GM06990 (cell line): ENCODE measurements around the gene PRR19.
A peak's percentile ranks its signal among the peaks of the same experiment; 100 is the strongest.

Source experiments
- DNase-seq: peaks from one replicate; pipeline ENCODE4 v3.0.0-alpha.2; 2011; ENCODE audit not compliant: insufficient read length; ENCODE audit errors: extremely low read depth
- H3K27me3 ChIP-seq: replicated peaks from 2 replicates; pipeline ENCODE4 v1.6.0; 2011; ENCODE audit warnings: low read length; ENCODE audit not compliant: control insufficient read depth, insufficient read depth
- H3K36me3 ChIP-seq: 2 replicates; pipeline ENCODE4 v1.5.1; 2011; ENCODE audit warnings: low read length; ENCODE audit not compliant: control insufficient read depth, insufficient read depth
- H3K4me3 ChIP-seq: replicated peaks from 2 replicates; pipeline ENCODE4 v1.5.1; 2011; ENCODE audit warnings: low read depth, mild to moderate bottlenecking, control low read depth, low read length
- TF ChIP-seq, protein P1 (sequence below): IDR thresholded peaks from 2 replicates; pipeline ENCODE4 v1.5.1; 2011; ENCODE audit warnings: low read length, control low read depth, mild to moderate bottlenecking, inconsistent platforms; ENCODE audit not compliant: insufficient read depth, poor library complexity, severe bottlenecking

Gene PRR19

DNA sequence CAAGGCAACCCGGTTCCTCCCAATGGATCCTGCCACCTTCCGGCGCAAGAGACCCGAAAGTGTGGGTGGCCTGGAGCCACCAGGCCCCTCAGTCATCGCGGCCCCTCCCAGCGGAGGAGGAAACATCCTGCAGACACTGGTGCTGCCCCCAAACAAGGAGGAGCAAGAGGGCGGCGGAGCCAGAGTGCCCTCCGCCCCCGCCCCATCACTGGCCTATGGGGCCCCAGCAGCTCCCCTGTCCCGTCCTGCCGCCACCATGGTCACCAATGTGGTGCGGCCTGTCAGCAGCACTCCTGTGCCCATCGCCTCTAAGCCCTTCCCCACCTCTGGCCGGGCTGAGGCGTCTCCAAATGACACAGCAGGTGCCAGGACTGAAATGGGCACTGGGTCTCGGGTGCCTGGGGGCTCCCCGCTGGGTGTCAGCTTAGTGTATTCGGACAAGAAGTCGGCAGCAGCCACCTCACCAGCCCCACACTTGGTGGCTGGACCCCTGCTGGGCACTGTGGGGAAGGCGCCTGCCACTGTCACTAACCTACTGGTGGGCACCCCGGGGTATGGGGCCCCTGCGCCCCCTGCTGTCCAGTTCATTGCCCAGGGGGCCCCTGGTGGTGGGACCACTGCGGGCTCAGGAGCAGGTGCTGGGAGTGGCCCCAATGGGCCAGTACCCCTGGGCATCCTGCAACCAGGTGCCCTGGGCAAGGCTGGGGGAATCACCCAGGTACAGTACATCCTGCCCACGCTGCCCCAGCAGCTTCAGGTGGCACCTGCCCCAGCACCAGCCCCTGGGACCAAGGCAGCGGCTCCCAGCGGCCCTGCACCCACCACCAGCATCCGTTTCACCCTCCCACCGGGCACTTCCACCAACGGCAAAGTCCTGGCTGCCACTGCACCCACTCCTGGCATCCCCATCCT lies 11.2 kb upstream of the PRR19 start:
- peaks cover 59% of the 10 kb centered on the region for H3K36me3 ChIP-seq
- TF ChIP-seq, protein P1, sequence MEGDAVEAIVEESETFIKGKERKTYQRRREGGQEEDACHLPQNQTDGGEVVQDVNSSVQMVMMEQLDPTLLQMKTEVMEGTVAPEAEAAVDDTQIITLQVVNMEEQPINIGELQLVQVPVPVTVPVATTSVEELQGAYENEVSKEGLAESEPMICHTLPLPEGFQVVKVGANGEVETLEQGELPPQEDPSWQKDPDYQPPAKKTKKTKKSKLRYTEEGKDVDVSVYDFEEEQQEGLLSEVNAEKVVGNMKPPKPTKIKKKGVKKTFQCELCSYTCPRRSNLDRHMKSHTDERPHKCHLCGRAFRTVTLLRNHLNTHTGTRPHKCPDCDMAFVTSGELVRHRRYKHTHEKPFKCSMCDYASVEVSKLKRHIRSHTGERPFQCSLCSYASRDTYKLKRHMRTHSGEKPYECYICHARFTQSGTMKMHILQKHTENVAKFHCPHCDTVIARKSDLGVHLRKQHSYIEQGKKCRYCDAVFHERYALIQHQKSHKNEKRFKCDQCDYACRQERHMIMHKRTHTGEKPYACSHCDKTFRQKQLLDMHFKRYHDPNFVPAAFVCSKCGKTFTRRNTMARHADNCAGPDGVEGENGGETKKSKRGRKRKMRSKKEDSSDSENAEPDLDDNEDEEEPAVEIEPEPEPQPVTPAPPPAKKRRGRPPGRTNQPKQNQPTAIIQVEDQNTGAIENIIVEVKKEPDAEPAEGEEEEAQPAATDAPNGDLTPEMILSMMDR: peak; percentile 81
- no peak for DNase-seq

DNA sequence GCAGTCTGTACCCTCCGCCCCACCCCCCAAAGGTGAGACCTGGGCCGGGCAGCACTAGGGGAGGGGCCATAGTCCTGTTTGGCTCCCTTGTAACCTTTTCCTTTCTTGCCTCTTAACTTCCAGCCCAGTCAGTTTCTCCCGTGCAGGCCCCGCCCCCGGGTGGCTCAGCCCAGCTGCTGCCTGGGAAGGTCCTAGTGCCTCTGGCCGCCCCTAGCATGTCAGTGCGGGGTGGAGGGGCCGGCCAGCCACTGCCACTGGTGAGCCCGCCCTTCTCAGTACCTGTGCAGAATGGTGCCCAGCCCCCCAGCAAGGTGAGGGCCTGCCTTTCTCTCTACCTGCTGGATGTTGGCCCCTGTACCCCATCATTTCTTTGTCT lies 10.5 kb upstream of the PRR19 start:
- TF ChIP-seq, protein P1: no peak
- no peaks in the 10 kb centered on the region for H3K27me3 ChIP-seq
- no peak overlapping the region for H3K4me3 ChIP-seq
- no peak for DNase-seq
- peaks cover 62% of the 10 kb centered on the region for H3K36me3 ChIP-seq

More for the DNA sequence above, 11.2 kb upstream of the PRR19 start:
- H3K4me3 ChIP-seq: no peak overlapping the region
- no peaks in the 10 kb centered on the region for H3K27me3 ChIP-seq

DNA sequence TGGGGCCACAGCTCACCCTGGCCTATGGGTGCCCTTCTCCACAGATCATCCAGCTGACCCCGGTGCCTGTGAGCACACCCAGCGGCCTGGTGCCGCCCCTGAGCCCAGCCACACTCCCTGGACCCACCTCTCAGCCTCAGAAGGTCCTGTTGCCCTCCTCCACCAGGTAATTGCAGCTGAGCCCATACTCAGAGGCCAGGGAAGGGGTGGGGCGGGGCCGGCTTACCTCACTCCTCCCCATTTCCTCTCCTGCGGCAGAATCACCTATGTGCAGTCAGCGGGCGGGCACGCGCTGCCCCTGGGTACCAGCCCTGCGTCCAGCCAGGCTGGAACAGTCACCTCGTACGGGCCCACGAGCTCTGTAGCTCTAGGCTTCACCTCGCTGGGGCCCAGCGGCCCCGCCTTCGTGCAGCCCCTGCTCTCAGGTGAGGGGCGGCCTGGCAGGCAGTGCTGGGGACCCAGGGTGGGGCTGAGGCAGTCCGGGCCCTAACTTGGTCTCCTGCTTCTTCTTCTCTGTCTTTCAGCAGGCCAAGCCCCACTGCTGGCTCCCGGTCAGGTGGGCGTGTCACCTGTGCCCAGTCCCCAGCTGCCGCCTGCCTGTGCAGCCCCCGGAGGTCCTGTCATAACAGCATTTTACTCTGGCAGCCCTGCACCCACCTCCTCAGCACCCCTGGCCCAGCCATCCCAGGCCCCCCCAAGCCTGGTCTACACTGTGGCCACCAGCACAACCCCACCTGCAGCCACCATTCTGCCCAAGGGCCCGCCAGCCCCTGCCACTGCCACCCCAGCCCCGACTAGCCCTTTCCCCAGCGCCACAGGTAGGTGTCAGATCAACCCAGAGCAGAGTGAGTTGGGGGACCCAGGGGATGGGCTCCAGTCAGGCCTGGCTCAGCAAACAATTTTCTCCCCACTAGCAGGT lies 9.6 kb upstream of the PRR19 start:
- no peak for DNase-seq
- Histone ChIP-seq H3K36me3 (peaks cover 62% of the 10 kb centered on the region), H3K4me3 (no peak overlapping the region), H3K27me3 (no peaks in the 10 kb centered on the region)
- TF ChIP-seq, protein P1: no peak

DNA sequence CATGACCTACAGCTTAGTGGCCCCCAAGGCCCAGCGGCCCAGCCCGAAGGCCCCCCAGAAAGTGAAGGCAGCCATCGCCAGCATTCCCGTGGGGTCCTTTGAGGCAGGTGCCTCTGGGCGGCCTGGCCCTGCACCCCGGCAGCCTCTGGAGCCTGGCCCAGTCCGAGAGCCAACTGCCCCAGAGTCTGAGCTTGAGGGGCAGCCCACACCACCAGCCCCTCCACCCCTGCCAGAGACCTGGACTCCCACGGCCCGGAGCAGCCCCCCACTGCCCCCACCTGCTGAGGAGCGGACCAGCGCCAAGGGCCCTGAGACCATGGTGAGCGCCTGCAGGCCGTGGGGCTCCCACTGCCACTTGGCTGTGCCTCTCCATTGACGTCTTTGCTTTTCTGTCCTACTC lies 9.0 kb upstream of the PRR19 start:
- TF ChIP-seq, protein P1: no peak
- peaks cover 56% of the 10 kb centered on the region for H3K36me3 ChIP-seq

DNA sequence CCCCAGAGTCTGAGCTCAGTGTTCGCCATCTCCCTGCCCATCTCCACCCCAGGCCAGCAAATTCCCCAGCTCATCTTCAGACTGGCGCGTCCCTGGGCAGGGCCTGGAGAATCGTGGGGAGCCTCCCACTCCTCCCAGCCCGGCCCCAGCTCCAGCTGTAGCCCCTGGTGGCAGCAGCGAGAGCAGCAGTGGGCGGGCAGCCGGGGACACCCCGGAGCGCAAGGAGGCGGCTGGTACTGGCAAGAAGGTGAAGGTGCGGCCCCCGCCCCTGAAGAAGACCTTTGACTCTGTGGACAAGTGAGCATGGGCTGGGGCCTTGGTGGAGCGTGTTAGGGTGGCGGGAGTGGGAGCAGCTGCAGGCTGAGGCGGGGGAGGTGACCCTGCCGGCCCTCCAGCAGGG lies 8.4 kb upstream of the PRR19 start:
- no peak overlapping the region for H3K4me3 ChIP-seq
- TF ChIP-seq, protein P1: no peak
- DNase-seq: no peak
- no peaks in the 10 kb centered on the region for H3K27me3 ChIP-seq
- H3K36me3 ChIP-seq: peaks cover 56% of the 10 kb centered on the region

More for the DNA sequence above, 9.0 kb upstream of the PRR19 start:
- DNase-seq: no peak
- Histone ChIP-seq H3K27me3 (no peaks in the 10 kb centered on the region), H3K4me3 (no peak overlapping the region)
